ENCODE data around the gene ADGRL1.

Gene ADGRL1

GRCh38 chr19:14122924-14123323, 83.0 kb downstream of the ADGRL1 start:
- H3K9me3 ChIP-seq = no peaks in the 10 kb centered on the region
- H3K4me3 ChIP-seq (ENCODE audit: low read depth, low read length) = no peak overlapping the region
- peaks cover 9% of the 10 kb centered on the region for H3K4me1 ChIP-seq
- no peaks in the 10 kb centered on the region for H3K27me3 ChIP-seq
- TF ChIP-seq CTCF (IDR thresholded peaks at IDR 0.05; ENCODE audit: low read depth, low read length) = no peak
- H3K36me3 ChIP-seq = no peaks in the 10 kb centered on the region; the same call in 1 of the 2 replicates
- no peak for DNase-seq

DNA sequence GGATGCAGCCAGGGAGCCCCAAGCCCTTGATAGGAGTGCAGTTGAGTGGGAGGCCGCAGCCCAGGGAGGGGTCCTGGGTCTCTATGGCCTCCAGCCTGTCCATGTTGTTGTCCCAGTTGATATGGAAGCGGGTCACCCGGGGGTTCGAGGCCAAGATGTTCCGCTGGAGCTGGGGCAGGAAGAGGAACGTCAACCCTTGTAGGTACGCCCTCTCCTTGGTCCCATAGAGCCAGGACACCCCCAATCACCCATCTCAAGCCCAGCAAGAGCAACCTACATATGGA, 85.5 kb downstream of the ADGRL1 start:
- no peaks in the 10 kb centered on the region for H3K9me3 ChIP-seq
- H3K36me3 ChIP-seq = no peaks in the 10 kb centered on the region; the same call in 1 of the 2 replicates
- no peaks in the 10 kb centered on the region for H3K27me3 ChIP-seq
- TF ChIP-seq CTCF (IDR thresholded peaks at IDR 0.05; ENCODE audit: low read depth, low read length) = no peak
- peaks cover 9% of the 10 kb centered on the region for H3K4me1 ChIP-seq
- DNase-seq = no peak
- H3K4me3 ChIP-seq (ENCODE audit: low read depth, low read length) = no peak overlapping the region

DNA sequence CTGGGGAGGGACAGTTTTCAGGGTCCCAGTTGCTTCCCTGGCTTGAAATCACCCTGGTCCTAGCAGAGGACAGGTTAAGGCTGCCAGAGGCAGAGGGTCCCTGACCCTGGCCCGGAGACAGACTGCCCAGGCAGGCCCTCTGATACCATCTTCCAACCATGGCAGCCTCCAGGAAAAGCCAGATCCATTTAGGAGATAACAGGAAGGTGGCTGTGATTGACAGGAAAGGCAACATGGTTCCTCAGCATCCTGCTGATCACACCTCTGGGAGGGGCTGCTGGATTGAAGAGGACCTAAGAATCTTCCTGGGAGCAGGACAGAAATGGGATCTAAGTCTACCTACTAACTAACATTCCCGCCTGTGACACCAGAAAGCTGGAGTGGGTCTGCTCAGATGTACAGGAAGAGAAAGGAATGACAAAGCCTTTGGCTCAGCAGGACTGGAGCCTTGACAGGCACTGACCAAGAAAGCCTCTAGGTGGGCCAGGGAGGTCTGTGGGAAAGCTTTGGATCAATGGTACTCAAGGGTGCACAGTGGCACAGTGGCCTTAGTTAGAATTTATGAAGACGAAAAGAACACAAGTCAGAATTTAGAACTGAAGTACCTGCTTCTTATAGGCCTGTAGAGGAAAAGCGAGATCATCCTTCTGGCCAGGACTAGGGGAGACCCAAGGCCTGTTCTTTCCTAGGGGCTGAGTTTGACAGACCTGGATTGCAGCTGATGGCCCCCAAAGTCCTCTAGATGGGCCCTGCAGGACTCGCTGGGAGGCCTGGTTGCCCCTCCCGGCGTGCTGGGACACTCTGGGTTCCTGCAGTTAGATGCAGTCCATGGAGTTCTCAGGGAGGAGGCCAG, 86.1 kb downstream of the ADGRL1 start:
- no peak for TF ChIP-seq CTCF (IDR thresholded peaks at IDR 0.05; ENCODE audit: low read depth, low read length)
- no peaks in the 10 kb centered on the region for H3K9me3 ChIP-seq
- H3K4me3 ChIP-seq (ENCODE audit: low read depth, low read length) = no peak overlapping the region
- H3K36me3 ChIP-seq = no peaks in the 10 kb centered on the region; the same call in 1 of the 2 replicates
- DNase-seq = no peak
- no peaks in the 10 kb centered on the region for H3K27me3 ChIP-seq
- H3K4me1 ChIP-seq = peaks cover 9% of the 10 kb centered on the region

DNA sequence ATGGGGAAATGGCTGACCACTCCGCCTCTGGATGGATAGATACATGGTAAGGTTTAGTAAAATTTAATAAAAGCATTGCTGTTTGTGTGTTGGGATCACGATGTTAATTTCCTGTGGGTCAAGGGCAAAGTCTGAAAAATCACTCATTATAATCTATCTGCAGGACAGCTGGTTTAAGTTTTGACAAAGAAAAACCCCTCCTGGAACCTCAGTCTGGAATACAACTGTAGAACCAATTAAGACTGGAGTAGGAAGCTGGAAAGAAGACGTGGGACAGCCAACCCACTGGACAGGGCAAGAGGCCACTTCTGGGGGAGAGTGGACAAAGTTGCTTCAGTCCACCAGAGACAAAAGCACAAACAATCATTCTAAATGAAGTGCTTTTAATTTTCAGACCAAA, 86.8 kb downstream of the ADGRL1 start:
- Histone ChIP-seq H3K4me1 (peaks cover 9% of the 10 kb centered on the region), H3K9me3 (no peaks in the 10 kb centered on the region), H3K27me3 (no peaks in the 10 kb centered on the region), H3K36me3 (no peaks in the 10 kb centered on the region; the same call in 1 of the 2 replicates), H3K4me3 (ENCODE audit: low read depth, low read length) (no peak overlapping the region)
- DNase-seq = no peak
- TF ChIP-seq CTCF (IDR thresholded peaks at IDR 0.05; ENCODE audit: low read depth, low read length) = no peak

DNA sequence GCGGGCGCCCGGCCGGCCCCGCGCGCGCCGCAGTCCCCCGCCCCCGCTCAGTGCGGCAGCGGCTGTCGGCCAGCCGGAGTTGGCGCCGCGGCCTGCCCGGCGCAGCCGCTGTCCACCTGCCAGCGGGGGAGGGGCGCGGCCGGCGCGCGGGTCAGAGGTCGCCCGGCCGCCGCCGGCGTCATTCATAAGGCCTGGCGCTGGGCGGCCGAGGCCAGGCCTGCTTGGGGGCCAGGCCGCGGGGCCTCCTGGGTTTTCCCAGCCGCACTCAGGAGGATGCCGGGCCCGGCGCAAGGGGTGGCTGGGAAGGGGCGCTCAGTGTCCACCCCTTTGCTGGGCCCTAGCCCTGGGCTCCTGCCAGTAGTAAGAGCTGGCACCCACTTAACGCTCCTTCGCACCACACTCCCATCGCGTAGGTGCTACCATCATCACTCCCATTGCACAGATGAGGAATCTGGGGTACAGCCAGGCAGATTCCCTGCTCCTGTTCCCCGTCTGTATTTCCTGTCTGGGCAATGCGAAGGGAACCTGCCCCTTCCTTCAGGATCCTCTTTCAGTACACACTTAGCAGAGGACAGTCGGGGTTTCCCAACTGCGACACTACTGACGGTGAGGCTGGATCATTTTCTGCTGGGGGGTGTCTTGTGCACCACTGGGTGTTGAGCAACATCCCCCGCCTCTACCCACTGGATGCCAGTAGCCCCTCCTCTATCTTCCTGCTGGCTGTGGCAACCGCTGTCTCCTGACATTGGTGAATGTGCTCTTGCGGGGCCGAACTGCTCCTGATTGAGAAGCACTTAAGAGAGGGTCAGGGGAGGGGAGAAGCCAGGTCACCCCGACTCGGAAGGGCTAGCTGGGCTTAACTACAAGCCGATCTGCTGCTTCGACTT, 87.6 kb downstream of the ADGRL1 start:
- peak; percentile 34 for DNase-seq
- Histone ChIP-seq H3K27me3 (no peaks in the 10 kb centered on the region), H3K4me1 (peaks cover 9% of the 10 kb centered on the region), H3K4me3 (ENCODE audit: low read depth, low read length) (peak overlapping the region; percentile 57), H3K36me3 (no peaks in the 10 kb centered on the region), H3K9me3 (no peaks in the 10 kb centered on the region)
- TF ChIP-seq CTCF (IDR thresholded peaks at IDR 0.05; ENCODE audit: low read depth, low read length) = no peak

All from BE2C (cell line).